ENCODE results near the gene PDE12. TPM values are rescaled to one million over a fixed set of nuclear protein-coding genes. Genes with fewer than 3 reads are reported as not detected.

The PDE12 gene
- polyA plus RNA-seq, 1 donor from 2014 or later: 10.3 TPM

GRCh38 chr3:57559526-57559925, 3.5 kb downstream of the PDE12 start:
- no peaks in the 10 kb centered on the region for H3K9me2 ChIP-seq (ENCODE audit: insufficient read depth, low read length)
- no peaks in the 10 kb centered on the region for H4K20me1 ChIP-seq (ENCODE audit: insufficient read depth)
- H3F3A ChIP-seq (ENCODE audit: insufficient read depth, low read length, poor library complexity, severe bottlenecking): no peaks in the 10 kb centered on the region
- H3K4me2 ChIP-seq (ENCODE audit: low read length): peak overlapping the region; percentile 51
- no peak overlapping the region for H3K27ac ChIP-seq (ENCODE audit: low read length)
- peak overlapping the region; percentile 98 for H3K4me3 ChIP-seq (ENCODE audit: low read length)
- H3K9me3 ChIP-seq (ENCODE audit: low read length): no peaks in the 10 kb centered on the region
- H3K27me3 ChIP-seq (ENCODE audit: insufficient read depth, low read depth, low read length): no peaks in the 10 kb centered on the region
- H3K36me3 ChIP-seq (ENCODE audit: insufficient read depth, low read length): peaks cover 3% of the 10 kb centered on the region
- no peak overlapping the region for H2AFZ ChIP-seq (ENCODE audit: low read depth, low read length)
- TF ChIP-seq MXI1 (conservative IDR thresholded peaks at IDR 0.05; ENCODE audit: poor library complexity, severe bottlenecking) (no peak), SMC3 (conservative IDR thresholded peaks at IDR 0.05; ENCODE audit: poor library complexity) (no peak), RAD21 (conservative IDR thresholded peaks at IDR 0.05) (no peak), EP300 (conservative IDR thresholded peaks at IDR 0.05; ENCODE audit: poor library complexity, severe bottlenecking) (no peak), TAF1 (IDR thresholded peaks at IDR 0.05; ENCODE audit: low read depth) (no peak), POLR2AphosphoS5 (IDR thresholded peaks at IDR 0.05) (no peak), CTCF (IDR thresholded peaks at IDR 0.05; ENCODE audit: poor library complexity, severe bottlenecking) (no peak), EZH2 (IDR thresholded peaks at IDR 0.05; ENCODE audit: borderline replicate concordance, insufficient read depth, low read length, poor library complexity, severe bottlenecking) (no peak)
- no peak overlapping the region for H3K9ac ChIP-seq (ENCODE audit: low read length)
- H3K79me2 ChIP-seq (replicated peaks; ENCODE audit: insufficient read depth, low read length): peaks cover 24% of the 10 kb centered on the region

GRCh38 chr3:57569859-57570450, 13.9 kb downstream of the PDE12 start:
- TF ChIP-seq CTCF (IDR thresholded peaks at IDR 0.05; ENCODE audit: poor library complexity, severe bottlenecking): no peak
- TF ChIP-seq REST (IDR thresholded peaks at IDR 0.05; ENCODE audit: borderline replicate concordance): no peak
- no peak for TF ChIP-seq MXI1 (conservative IDR thresholded peaks at IDR 0.05; ENCODE audit: poor library complexity, severe bottlenecking)
- TF ChIP-seq EZH2 (IDR thresholded peaks at IDR 0.05; ENCODE audit: borderline replicate concordance, insufficient read depth, low read length, poor library complexity, severe bottlenecking): no peak
- no peak for TF ChIP-seq EP300 (conservative IDR thresholded peaks at IDR 0.05; ENCODE audit: poor library complexity, severe bottlenecking)
- no peak for TF ChIP-seq RAD21 (conservative IDR thresholded peaks at IDR 0.05)
- no peak for TF ChIP-seq SMC3 (conservative IDR thresholded peaks at IDR 0.05; ENCODE audit: poor library complexity)
- no peak for TF ChIP-seq POLR2AphosphoS5 (IDR thresholded peaks at IDR 0.05)
- no peak for TF ChIP-seq TAF1 (IDR thresholded peaks at IDR 0.05; ENCODE audit: low read depth)
- H3K4me2 ChIP-seq (ENCODE audit: low read length): no peak overlapping the region
- no peaks in the 10 kb centered on the region for H3K9me3 ChIP-seq (ENCODE audit: low read length)
- H3K79me2 ChIP-seq (replicated peaks; ENCODE audit: insufficient read depth, low read length): no peaks in the 10 kb centered on the region
- H3K9ac ChIP-seq (ENCODE audit: low read length): no peak overlapping the region
- H3K4me3 ChIP-seq (ENCODE audit: low read length): no peak overlapping the region
- no peaks in the 10 kb centered on the region for H3K36me3 ChIP-seq (ENCODE audit: insufficient read depth, low read length)
- no peaks in the 10 kb centered on the region for H4K20me1 ChIP-seq (ENCODE audit: insufficient read depth)
- no peaks in the 10 kb centered on the region for H3K27me3 ChIP-seq (ENCODE audit: insufficient read depth, low read depth, low read length)
- H3K27ac ChIP-seq (ENCODE audit: low read length): no peak overlapping the region
- no peak overlapping the region for H2AFZ ChIP-seq (ENCODE audit: low read depth, low read length)
- no peaks in the 10 kb centered on the region for H3F3A ChIP-seq (ENCODE audit: insufficient read depth, low read length, poor library complexity, severe bottlenecking)
- H3K9me2 ChIP-seq (ENCODE audit: insufficient read depth, low read length): no peaks in the 10 kb centered on the region
